SK-N-MC (cell line): ENCODE data around the gene GPRC5C.

Experiments
- EZH2 ChIP-seq: fragments of 200-600 bp; sonication (generic); IDR thresholded peaks from one replicate; pipeline ENCODE4 v1.6.1; 2017; ENCODE audit warnings: antibody characterized with exemption
- POLR2AphosphoS5 ChIP-seq: IDR thresholded peaks from 2 replicates; pipeline ENCODE4 v1.6.1; 2012; ENCODE audit warnings: mild to moderate bottlenecking, low read depth, low read length, borderline replicate concordance

GRCh38 chr17:74445158-74445557 lies 13.3 kb downstream of the GPRC5C start:
- TF ChIP-seq EZH2 (no peak), POLR2AphosphoS5 (no peak)
